Stimulated activated naive CD8-positive, alpha-beta T cell treated with anti-CD3 and anti-CD28 coated beads, Interleukin-15, Interleukin-2, amounts not matched to agents 100 U/mL and 50 U/mL, for 24 hours (primary cell): ENCODE results near the gene NAP1L4.
A peak's percentile ranks its signal among the peaks of the same experiment; 100 is the strongest.

Source experiments
- ATAC-seq: fragments of 150-1000 bp; cut with Tn5 transposase; one replicate; pipeline ENCODE4 v1.10.0; 2021
- DNase-seq: peaks from one replicate; pipeline ENCODE4 v3.0.0; 2021

Gene NAP1L4

GRCh38 chr11:2922655-2923054 lies 69.5 kb downstream of the NAP1L4 start:
- no peak for DNase-seq
- no peak for ATAC-seq

GRCh38 chr11:2921742-2922493 lies 70.2 kb downstream of the NAP1L4 start:
- ATAC-seq, result no peak
- no peak for DNase-seq

GRCh38 chr11:2921261-2921660 lies 70.9 kb downstream of the NAP1L4 start:
- ATAC-seq (no peak), DNase-seq (no peak)

GRCh38 chr11:2920343-2920742 lies 71.8 kb downstream of the NAP1L4 start:
- ATAC-seq (no peak), DNase-seq (no peak)

GRCh38 chr11:2919837-2920236 lies 72.3 kb downstream of the NAP1L4 start:
- ATAC-seq, result no peak
- DNase-seq, result no peak

- ATAC-seq, result no peak
- no peak for DNase-seq
These were observed 72.9 kb downstream of the NAP1L4 start for GRCh38 chr11:2919188-2919587.

- DNase-seq (no peak), ATAC-seq (no peak)
These were observed 74.2 kb downstream of the NAP1L4 start for GRCh38 chr11:2917842-2918490.

GRCh38 chr11:2916892-2917645 lies 75.1 kb downstream of the NAP1L4 start:
- DNase-seq (no peak), ATAC-seq (no peak)

- DNase-seq (no peak), ATAC-seq (no peak)
These were observed 75.8 kb downstream of the NAP1L4 start for GRCh38 chr11:2916114-2916891.

- DNase-seq, result no peak
- ATAC-seq, result no peak
These were observed 76.7 kb downstream of the NAP1L4 start for GRCh38 chr11:2915473-2915872.

GRCh38 chr11:2914455-2915195 lies 77.5 kb downstream of the NAP1L4 start:
- DNase-seq (no peak), ATAC-seq (no peak)

GRCh38 chr11:2913776-2914175 lies 78.4 kb downstream of the NAP1L4 start:
- DNase-seq (no peak), ATAC-seq (no peak)

GRCh38 chr11:2913019-2913431 lies 79.1 kb downstream of the NAP1L4 start:
- no peak for DNase-seq
- no peak for ATAC-seq

GRCh38 chr11:2912498-2912897 lies 79.6 kb downstream of the NAP1L4 start:
- DNase-seq, result no peak
- ATAC-seq, result peak; percentile 48

- ATAC-seq (no peak), DNase-seq (no peak)
These were observed 80.2 kb downstream of the NAP1L4 start for GRCh38 chr11:2911785-2912391.

GRCh38 chr11:2911088-2911784 lies 80.9 kb downstream of the NAP1L4 start:
- no peak for ATAC-seq

GRCh38 chr11:2910401-2910955 lies 81.7 kb downstream of the NAP1L4 start:
- ATAC-seq, result no peak
- DNase-seq, result no peak

More at GRCh38 chr11:2911088-2911784, 80.9 kb downstream of the NAP1L4 start:
- no peak for DNase-seq

- ATAC-seq (no peak), DNase-seq (no peak)
These were observed 82.8 kb downstream of the NAP1L4 start for GRCh38 chr11:2909133-2909902.

GRCh38 chr11:2908130-2908529 lies 84.0 kb downstream of the NAP1L4 start:
- DNase-seq, result no peak
- ATAC-seq, result no peak
